ENCODE measurements around the gene NPAS3.

- TF ChIP-seq HMGXB4 (CRISPR knock-in tag; IDR thresholded peaks at IDR 0.05; ENCODE audit: borderline replicate concordance) (no peak), CTCF (IDR thresholded peaks at IDR 0.05) (no peak), MAX (IDR thresholded peaks at IDR 0.05) (no peak), MAFK (IDR thresholded peaks at IDR 0.05; ENCODE audit: partially characterized antibody) (no peak), POLR2A (IDR thresholded peaks at IDR 0.05; ENCODE audit: low read length) (no peak), BHLHE40 (IDR thresholded peaks at IDR 0.05; ENCODE audit: low read depth, low read length) (no peak), EHF (CRISPR knock-in tag; IDR thresholded peaks at IDR 0.05) (no peak), NR3C1 (IDR thresholded peaks at IDR 0.05) (no peak), USF2 (IDR thresholded peaks at IDR 0.05) (no peak), FOSB (CRISPR knock-in tag; IDR thresholded peaks at IDR 0.05) (no peak), ELK1 (IDR thresholded peaks at IDR 0.05; ENCODE audit: low read depth, low read length) (no peak), PBX3 (IDR thresholded peaks at IDR 0.05) (no peak), REST (IDR thresholded peaks at IDR 0.05) (no peak)
Observed at GRCh38 chr14:33291529-33292104, 352.9 kb downstream of the NPAS3 start.

Data from A549 (cell line).